Stomach (tissue), 9 donors: ENCODE measurements around the gene C15orf39. TPM values are rescaled to one million over a fixed set of nuclear protein-coding genes. Genes with fewer than 3 reads are reported as not detected.

Experiments
- DNase-seq, 2 donors: peaks; one replicate each; pipeline versions ENCODE4 v3.0.0 to v3.0.0-alpha.2; 2013 to 2019
- H3K27ac ChIP-seq, 5 donors: fragments of 200-600 bp in 4 of 5; sonication (generic) in 4 of 5; one replicate each; pipeline ENCODE4 v1.5.1; 2013 to 2019; ENCODE audit warnings: mild to moderate bottlenecking in 1 of 5, moderate library complexity in 1 of 5
- H3K27me3 ChIP-seq, 3 donors: fragments of 200-600 bp; sonication (generic); one replicate each; pipeline ENCODE4 v1.5.1; 2017 to 2019; ENCODE audit warnings: mixed run types in 1 of 3
- H3K36me3 ChIP-seq, 4 donors: fragments of 200-600 bp; sonication (generic); 1 replicate in 3 of 4; 2 replicates in 1 of 4; pipeline ENCODE4 v1.5.1; 2016 to 2019
- H3K4me1 ChIP-seq, 4 donors: fragments of 200-600 bp; sonication (generic); one replicate each; pipeline ENCODE4 v1.5.1; 2016 to 2019
- H3K4me3 ChIP-seq, 4 donors: fragments of 200-600 bp; sonication (generic) in 3 of 4; one replicate each; pipeline ENCODE4 v1.5.1; 2016 to 2019; ENCODE audit warnings: mild to moderate bottlenecking in 1 of 4
- H3K9me3 ChIP-seq, 4 donors: fragments of 200-600 bp; sonication (generic); one replicate each; pipeline ENCODE4 v1.5.1; 2016 to 2019
- CTCF ChIP-seq, 7 experiments: fragments of 450-650 bp in 4 of 7; fragments of 200-600 bp in 3 of 7; sonication (generic) in 3 of 7; IDR thresholded peaks; one replicate each; pipeline ENCODE4 v1.5.1; 2016 to 2019; ENCODE audit warnings: antibody characterized with exemption in 7 of 7, control low read depth in 2 of 7, mild to moderate bottlenecking in 1 of 7
- EP300 ChIP-seq: sonication (generic); formaldehyde crosslinking; IDR thresholded peaks from one replicate; pipeline ENCODE4 v1.6.1; 2017; ENCODE audit warnings: antibody characterized with exemption
- POLR2A ChIP-seq, 4 donors: fragments of 450-650 bp; IDR thresholded peaks; one replicate each; pipeline ENCODE4 v1.6.1; 2016; ENCODE audit warnings: antibody characterized with exemption in 4 of 4, control low read depth in 2 of 4, mild to moderate bottlenecking in 1 of 4, moderate library complexity in 1 of 4
- POLR2AphosphoS5 ChIP-seq, 3 donors: sonication (generic); formaldehyde crosslinking; IDR thresholded peaks; one replicate each; pipeline ENCODE4 v1.6.1; 2016; ENCODE audit warnings: antibody characterized with exemption in 3 of 3
- WGBS, 5 donors: extraction: QIAGEN DNeasy Blood & Tissue Kit in 3 of 5; methylation state at CpG; one replicate each; pipeline versions ENCODE4 v1.1.5 to v1.1.7; 2013 to 2018; 5-methylcytosine and 5-hydroxymethylcytosine counted together
- intact Hi-C: fragments of 100-400 bp; cut with DNase I; formaldehyde crosslinking; loops from one replicate; pipeline ENCODE4 v1.15.1; 2023; ENCODE audit warnings: low total_unique reads
- polyA plus RNA-seq, 3 donors: library from polyadenylated mRNA; stranded (reverse); fragments of 200-250 nt; gene quantifications; one replicate each; pipeline ENCODE4 v1.2.3, GENCODE V29; 2013
- total RNA-seq, 5 donors: library from RNA; depleted of rRNA; stranded (reverse); fragments of >200 nt; gene quantifications; one replicate each; pipeline versions ENCODE4 v1.1.0 to v1.2.3, GENCODE V29; 2014 to 2016
- donor health status: healthy with polysubstance abuse.
- donor health status: Bipolar disorder and iron deficiency.
- donor health status: healthy.

The C15orf39 gene
- total and polyA plus RNA-seq, 8 donors, result 3.1 to 29.1 (median 11.1) TPM

DNA sequence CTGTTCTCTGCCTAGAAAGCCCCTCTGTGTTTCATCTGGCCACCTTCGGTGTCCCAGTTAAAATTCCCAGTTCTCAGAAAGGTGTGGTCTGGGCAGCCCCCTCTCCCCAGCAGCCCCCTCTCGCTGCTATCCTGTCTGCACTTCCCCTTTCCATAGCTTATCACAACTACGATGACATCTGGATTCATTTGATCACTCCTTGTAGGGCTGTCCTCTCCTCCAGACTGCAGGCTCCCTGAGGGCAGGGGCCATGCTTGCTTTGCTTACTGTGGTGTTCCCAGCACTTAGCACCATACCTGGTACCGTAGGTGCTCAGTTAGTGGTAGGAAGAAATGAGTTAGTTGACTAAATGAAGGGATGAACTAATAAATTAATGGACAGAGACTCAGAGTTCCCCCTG lies 30.2 kb downstream of the C15orf39 start:
- Histone ChIP-seq H3K9me3 (no peaks in the 10 kb centered on the region), H3K4me3 (no peak overlapping the region), H3K27me3 (peaks cover 0 to 77% (median 8%) of the 10 kb centered on the region in 3 donors), H3K36me3 (no peaks in the 10 kb centered on the region), H3K27ac (no peak overlapping the region), H3K4me1 (no peaks in the 10 kb centered on the region)
- WGBS, 5 donors, result 59 to 82% (median 75%) methylated on average over 4 of the region's 4 CpGs
- DNase-seq, result no peak
- intact Hi-C loops, result no loop called here
- TF ChIP-seq POLR2A (IDR thresholded peaks at IDR 0.05) (no peak), POLR2AphosphoS5 (IDR thresholded peaks at IDR 0.05) (no peak), EP300 (no peak), CTCF (IDR thresholded peaks at IDR 0.05) (no peak)

DNA sequence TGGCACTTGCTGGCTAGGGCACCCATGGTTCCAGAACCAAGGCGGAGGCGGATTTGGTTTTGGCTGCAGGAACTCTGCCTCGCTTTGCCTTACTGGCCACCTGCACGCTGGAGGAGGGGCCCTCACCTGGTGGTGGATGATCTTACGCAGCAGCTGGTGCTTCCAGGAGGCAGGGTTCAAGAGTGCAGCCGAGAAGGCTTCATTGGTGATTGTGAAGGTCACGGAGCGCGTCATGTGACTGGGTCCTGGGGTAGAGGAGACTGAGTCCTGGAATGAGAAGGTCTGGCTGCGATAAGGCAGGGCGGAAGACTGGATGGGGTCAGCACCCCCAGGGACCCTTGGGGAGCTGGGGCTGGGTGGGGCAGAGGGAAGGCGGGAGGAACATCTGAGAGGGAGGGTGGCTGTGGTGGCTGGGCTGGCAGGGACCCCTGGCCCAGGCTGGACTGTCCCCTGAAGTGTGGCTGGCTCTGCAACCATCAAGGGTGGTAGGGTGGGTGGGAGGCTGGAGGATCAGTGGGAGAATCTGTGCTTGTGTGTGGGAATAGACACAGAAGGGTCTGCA lies 30.7 kb downstream of the C15orf39 start:
- DNase-seq, result no peak
- peaks cover 0 to 82% (median 8%) of the 10 kb centered on the region in 3 donors for H3K27me3 ChIP-seq
- no peak overlapping the region for H3K27ac ChIP-seq
- H3K4me1 ChIP-seq, result no peaks in the 10 kb centered on the region
- intact Hi-C loops, result no loop called here
- H3K36me3 ChIP-seq, result no peaks in the 10 kb centered on the region
- H3K4me3 ChIP-seq, result no peak overlapping the region
- TF ChIP-seq EP300, result no peak
- no peak for TF ChIP-seq POLR2A (IDR thresholded peaks at IDR 0.05)
- TF ChIP-seq POLR2AphosphoS5 (IDR thresholded peaks at IDR 0.05), result no peak
- TF ChIP-seq CTCF (IDR thresholded peaks at IDR 0.05), result no peak
- no peaks in the 10 kb centered on the region for H3K9me3 ChIP-seq
- 85 to 92% (median 88%) methylated on average over 12 of the region's 12 CpGs for WGBS, 5 donors

DNA sequence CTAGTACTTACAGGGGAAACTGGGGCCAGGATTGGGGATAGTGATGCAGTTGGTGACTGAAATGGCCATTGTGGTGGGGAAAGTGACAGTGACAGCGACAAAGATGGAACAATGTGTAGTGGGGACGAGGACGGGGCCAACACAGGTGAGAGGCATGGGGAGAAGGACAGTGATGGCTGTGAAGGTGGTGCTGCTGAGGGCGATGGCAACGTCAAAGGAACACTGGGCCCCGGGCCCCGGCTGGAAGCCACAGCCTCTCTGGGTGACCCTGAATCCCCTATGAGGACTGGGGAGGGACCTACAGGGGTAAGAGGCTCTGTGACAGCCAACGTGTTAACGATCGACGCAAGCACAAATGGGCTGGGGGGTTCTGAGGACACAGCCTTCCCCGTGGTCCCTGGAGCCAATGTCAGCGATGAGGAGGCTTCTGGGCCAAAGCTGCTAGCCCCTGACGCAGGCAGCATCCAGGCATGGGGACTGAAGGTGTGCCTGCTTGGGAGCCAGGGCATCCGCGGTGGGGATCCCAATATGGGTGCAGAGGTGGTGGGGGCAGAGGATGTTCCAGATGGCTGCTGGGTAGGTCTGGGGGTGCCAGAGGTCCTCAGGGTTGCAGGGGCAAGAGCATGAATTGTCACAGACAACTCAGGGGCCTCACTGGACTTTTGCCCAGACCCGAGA lies 31.3 kb downstream of the C15orf39 start:
- H3K9me3 ChIP-seq, result no peaks in the 10 kb centered on the region
- no peaks in the 10 kb centered on the region for H3K36me3 ChIP-seq
- H3K4me3 ChIP-seq, result no peak overlapping the region
- TF ChIP-seq POLR2A (IDR thresholded peaks at IDR 0.05), result no peak
- TF ChIP-seq CTCF (IDR thresholded peaks at IDR 0.05), result no peak
- TF ChIP-seq EP300, result no peak
- TF ChIP-seq POLR2AphosphoS5 (IDR thresholded peaks at IDR 0.05), result no peak
- intact Hi-C loops, result no loop called here
- no peaks in the 10 kb centered on the region for H3K4me1 ChIP-seq
- DNase-seq, result no peak
- no peak overlapping the region for H3K27ac ChIP-seq
- 81 to 89% (median 88%) methylated on average over 9 to 17 of the region's 17 CpGs for WGBS, 5 donors
- H3K27me3 ChIP-seq, result peaks cover 0 to 84% (median 8%) of the 10 kb centered on the region in 3 donors

- intact Hi-C loops, result no loop called here
- H3K27me3 ChIP-seq, result peaks cover 0 to 80% (median 8%) of the 10 kb centered on the region in 3 donors
- H3K9me3 ChIP-seq, result no peaks in the 10 kb centered on the region
- H3K27ac ChIP-seq, result no peak overlapping the region
- TF ChIP-seq EP300 (no peak), POLR2AphosphoS5 (IDR thresholded peaks at IDR 0.05) (no peak), CTCF (IDR thresholded peaks at IDR 0.05) (no peak), POLR2A (IDR thresholded peaks at IDR 0.05) (no peak)
- DNase-seq, result no peak
- no peak overlapping the region for H3K4me3 ChIP-seq
- H3K36me3 ChIP-seq, result no peaks in the 10 kb centered on the region
- 52 to 71% (median 67%) methylated on average over 11 to 14 of the region's 14 CpGs for WGBS, 5 donors
- no peaks in the 10 kb centered on the region for H3K4me1 ChIP-seq
Observed at GRCh38 chr15:75233504-75234190, 32.0 kb downstream of the C15orf39 start.
